Occipital lobe (tissue), 2 donors: ENCODE data around the gene CTF1. TPM values are rescaled to one million over a fixed set of nuclear protein-coding genes. Genes with fewer than 3 reads are reported as not detected.

Experiments
- DNase-seq: peaks from one replicate; lab custom pipeline; 2025; lab: John Stamatoyannopoulos, UW
- total RNA-seq: library from RNA; depleted of rRNA; stranded (reverse); fragments of >200 nt; gene quantifications from one replicate; pipeline ENCODE4 v1.2.3, GENCODE V29; 2014

The CTF1 gene
- total RNA-seq, 1 donor from 2014 or later: not detected

DNA sequence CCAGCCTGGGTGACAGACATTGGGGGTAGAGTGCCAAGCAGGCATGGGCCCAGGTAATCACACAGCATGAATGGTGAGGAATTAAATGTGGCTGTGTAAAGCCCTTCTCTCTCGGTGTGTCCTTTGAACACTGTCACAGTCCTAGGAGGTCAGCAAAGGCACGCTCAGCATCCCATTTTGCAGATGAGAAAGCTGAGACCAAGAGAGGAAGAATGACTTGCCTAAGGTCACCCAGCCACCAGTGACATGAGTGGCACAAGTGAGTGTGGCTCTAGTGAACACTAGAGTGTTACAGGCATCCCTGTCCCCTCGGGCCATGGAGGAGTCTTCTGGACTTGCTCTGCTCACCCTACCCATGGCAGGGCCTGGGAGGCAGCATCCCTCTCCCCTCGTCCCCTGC is 10.7 kb downstream of the CTF1 start:
- no peak for DNase-seq

DNA sequence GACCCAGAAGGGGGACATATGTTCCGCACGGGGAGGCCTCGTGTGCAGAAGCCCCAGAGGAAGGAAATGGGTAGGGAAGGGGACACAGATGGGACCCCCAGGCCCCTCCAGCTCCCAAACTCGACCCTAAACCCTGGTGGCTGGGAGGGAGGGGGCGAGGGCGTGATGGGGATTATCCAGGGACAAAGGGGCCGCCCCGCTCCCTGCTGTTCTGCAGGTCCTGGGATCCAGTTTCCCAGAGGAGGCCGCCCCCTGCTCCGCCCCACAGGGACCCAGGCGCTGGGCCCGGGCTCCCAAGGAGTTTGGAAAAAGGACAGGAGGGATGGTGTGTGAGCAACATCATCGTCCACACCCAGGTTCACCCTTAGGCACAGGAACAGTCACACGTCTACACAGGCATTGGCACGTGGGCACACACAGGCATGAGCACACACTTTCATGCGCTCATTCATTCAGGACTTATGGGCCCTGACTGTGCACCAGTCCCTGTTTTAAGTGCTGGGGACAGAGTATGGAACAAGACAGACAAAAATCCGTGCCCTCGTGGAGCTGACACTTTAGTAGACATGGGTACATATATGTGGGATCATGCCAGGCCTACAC is 14.1 kb downstream of the CTF1 start:
- DNase-seq: no peak

DNA sequence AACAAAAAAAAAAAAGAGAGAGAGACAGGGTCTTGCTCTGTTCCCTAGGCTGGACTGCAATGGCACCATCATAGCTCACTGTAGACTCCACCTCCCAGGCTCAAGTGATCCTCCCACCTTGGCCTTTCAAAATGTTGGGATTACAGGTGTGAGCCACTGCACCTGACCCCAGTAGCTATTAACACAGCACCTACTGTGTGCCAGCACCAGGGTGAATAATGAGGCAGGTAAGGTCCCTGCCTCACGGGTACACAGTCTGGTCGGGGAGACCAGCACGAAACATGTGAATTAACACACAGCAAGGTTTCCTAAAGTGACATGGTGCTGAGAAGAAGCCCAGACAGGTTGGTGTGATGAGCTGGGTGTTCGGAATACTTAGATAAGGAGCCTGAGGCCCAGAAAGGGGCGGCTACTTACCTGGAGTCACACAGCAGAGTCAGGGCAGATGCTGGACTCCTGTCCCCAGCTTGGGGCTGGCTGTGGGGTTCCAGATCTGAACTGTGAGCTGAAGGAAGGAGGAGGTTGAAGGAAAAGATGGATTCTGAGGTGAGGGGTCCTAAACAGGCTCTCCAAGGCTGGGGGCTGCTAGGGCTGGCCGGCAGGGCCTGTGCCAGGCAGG is 16.5 kb downstream of the CTF1 start:
- DNase-seq: no peak

DNA sequence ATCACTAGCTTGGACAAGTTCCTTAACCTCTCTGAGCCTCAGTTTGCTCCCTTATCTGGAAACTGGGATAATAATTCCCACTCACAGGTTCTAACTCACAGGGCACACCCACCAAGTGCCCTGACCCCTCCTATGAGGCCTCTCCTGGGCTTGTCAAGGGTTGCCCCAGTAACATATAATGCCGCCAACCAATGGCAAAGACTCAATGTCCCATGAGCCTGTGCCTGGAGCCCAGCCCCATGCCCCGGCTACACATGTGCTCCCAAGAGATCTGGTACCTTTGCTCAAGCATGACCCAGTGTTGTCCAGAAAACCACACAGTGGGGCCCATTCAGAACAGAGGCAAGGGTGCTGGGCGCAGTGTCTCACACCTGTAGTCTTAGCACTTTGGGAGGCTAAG is 18.4 kb downstream of the CTF1 start:
- no peak for DNase-seq

DNA sequence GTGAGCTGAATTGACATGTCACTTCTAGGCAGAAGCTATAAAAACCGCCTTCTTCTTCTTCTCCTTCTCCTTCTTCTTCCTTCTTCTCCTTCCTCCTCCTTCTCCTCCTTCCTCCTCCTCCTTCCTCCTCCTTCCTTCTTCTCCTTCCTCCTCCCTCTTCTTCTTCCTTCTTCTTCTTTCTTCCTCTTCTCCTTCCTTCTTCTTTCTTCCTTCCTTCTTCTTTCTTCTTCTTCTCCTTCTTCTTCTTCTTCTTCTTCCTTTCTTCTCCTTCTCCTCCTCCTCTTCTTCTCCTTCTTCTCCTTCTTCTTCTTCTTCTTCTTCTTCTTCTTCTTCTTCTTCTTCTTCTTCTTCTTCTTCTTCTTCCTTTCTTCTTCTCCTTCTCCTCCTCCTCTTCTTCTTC is 22.2 kb downstream of the CTF1 start:
- DNase-seq: no peak

DNA sequence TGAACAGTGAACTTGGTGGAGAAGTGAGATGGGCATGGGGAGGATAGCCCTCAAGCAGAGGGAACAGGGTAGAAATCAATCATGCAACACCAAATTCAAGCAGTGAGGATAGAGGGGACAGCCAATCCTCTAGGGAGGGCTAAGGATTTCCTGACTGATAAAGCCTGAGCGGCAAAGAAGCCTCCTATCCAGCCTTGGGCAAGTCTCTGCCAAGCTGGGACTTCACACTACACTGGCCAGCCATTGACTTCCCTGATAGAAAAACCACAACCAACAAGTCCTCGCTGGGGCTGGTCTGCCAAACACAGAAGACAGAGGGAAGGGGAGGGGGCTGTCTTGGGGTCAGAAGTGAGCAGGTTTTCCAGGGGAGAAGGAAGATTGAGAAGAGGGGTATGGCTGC is 24.5 kb downstream of the CTF1 start:
- no peak for DNase-seq

DNA sequence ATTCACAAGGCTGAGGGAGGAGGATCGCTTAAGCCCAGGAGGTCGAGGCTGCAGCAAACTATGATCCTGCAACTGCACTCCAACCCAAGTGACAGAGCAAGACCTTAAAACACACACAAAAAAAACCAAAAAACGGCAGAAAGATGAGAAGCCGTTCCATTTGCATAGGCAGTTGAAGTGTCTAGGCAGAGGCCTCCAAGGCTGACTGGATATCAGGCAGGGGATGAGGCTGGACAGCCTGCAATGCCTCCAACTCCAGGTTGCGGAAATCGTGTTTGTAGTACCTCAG is 25.0 kb downstream of the CTF1 start:
- no peak for DNase-seq

DNA sequence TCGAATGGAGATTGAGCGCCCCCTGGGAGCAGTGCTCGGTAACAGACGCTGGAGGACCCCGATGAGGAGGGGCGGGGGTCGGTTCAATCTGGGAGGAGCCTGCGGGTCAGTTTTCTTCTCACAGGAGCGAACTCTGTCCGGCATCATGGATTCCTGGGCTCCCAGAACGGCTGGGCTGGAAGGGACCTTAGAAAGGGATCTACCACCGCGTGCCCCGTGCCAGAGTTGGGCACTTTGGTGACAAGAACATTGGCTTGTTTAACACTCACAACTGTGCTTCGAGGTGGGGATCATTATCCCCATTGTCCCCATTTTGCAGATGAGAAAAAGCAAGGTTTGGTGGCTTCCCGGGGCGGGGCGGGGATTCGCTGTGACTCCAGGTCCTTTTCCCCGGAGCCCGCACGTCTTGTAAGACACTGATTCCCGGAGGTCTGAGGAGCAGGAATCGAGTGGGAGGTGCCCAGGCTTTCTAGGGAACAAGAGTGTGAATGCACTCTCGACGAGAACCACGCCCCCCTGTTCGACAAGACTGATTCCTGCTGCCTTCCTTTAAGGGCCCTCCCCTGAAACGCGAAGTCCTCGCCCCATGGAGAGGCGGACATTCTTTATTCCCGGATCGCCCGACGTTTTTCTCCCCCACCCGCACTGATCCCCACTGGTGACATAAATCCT is 25.5 kb downstream of the CTF1 start:
- DNase-seq: peak; percentile 76

DNA sequence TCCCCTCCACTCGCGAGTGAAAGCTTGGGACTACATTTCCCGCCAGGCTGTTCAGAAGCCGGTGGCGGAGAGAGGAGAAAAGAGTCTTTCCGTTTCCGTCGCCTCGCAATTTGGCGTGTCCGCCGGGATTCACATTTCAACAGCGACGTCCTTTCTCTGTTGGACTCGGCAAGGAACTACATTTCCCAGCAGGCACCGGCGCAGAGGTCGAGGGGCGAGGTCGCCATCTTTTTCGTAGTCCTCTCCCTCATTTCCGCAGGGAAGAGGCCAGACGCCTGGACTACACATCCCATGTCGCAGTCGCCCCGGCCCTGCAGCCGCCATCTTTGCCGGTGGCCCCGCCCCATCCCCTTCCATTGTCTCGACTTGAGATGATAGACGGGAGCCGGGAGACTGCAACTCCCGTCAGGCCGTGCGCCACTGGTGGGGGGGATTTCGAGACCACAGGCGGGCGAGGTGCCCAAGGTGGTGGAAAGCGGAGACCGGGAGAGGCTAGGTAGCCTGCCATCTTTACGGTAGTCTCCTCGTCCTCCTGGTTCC is 26.1 kb downstream of the CTF1 start:
- DNase-seq: peak; percentile 100

DNA sequence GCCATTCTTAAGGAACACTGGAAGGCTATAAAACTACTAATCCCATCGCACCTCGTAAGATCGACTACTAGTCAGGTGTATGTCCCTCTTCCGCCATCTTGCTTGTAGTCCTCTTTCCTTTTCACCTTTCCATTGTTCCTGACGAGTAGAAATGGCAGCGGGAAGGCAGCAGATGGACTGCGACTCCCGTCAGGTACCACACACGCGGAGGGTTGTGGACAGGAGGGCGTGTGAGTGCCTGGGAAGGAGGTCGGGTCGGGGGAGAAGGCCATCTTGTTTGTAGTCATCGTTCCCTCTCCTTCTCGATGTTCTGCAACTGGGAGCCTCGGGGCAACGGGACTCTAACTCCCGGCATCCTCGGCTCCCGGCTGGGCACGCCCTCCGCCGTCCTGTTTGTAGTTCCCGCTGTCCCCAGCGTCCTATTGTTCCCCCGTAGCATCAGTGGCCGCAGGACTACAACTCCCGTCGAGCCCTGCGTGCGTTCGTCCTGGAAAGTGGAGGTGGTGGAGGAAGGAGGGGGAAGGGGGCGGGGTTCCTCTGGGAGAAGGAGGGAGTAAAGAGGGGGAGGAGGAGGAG is 26.6 kb downstream of the CTF1 start:
- peak; percentile 100 for DNase-seq

DNA sequence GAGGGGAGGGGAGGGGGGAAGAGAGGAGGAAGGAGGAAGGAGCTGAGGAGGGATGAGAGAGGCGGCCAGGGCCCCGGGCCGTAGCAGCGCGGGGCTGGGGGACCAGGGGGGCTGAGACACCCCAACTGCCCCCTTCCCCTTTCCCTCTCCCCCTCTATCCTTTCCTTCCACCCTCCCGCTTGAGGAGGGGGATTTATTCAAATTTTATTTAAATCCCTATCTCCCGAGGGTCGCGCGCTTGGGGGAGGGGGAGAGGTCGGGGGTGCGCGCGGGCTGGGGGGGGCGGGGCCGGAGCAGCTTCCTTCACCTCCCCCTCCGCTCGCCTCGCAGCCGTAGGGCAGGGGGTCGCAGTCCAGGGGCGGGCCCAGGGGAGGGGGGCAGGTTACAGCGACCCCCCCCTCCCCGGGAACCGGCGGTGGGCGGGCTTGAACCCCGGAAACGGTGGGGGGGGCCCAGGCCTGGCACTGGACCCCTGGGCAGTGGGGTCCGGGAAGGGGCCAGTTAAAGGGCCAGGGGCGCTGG is 27.2 kb downstream of the CTF1 start, which contains the start of gene FBXL19:
TSS of gene FBXL19 (plus strand) at position 19 of the 522 bp plus-strand sequence. CDS start 2,183 bp downstream, outside the sequence.
- no peak for DNase-seq

DNA sequence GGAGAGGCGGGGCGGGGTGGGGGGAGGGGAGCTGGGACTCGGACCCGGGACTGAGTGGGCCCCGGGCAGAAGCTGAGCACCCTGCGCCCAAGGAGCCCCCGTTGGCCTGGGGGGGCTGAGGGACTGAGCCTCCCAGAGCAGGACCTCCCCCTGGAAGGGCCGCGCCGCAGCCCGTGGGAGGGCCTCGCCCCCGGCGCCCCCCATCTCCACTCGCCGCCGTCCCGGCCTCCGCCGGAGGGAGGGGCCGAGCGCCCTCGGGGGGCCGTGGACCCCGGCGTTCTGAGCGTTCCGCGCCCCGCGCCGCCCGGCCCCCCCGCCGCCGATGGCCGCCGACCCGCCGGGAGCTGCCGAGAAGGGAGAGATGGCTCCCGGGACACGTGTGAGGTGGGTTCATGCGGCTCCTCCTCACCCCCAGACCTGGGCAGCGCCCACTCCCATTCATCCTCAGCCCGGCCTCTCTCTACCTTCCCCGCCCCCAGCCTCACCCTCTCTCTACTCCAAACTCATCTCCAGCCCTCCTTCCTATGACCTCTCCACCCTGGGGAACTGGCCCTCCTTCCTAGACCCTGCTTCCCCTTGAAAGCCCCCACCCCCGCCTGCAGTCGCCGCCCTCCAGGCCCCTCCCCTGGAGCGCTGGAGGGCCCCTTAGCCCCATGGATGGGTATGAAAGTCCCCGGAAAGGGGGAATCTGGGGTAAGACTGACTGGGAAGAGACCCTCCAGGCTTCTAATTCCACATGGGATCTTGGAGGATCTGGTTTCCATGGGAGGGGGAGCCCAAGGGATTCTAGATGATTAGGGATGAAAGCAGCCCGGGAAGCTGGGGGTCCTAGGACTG is 27.9 kb downstream of the CTF1 start:
- no peak for DNase-seq

DNA sequence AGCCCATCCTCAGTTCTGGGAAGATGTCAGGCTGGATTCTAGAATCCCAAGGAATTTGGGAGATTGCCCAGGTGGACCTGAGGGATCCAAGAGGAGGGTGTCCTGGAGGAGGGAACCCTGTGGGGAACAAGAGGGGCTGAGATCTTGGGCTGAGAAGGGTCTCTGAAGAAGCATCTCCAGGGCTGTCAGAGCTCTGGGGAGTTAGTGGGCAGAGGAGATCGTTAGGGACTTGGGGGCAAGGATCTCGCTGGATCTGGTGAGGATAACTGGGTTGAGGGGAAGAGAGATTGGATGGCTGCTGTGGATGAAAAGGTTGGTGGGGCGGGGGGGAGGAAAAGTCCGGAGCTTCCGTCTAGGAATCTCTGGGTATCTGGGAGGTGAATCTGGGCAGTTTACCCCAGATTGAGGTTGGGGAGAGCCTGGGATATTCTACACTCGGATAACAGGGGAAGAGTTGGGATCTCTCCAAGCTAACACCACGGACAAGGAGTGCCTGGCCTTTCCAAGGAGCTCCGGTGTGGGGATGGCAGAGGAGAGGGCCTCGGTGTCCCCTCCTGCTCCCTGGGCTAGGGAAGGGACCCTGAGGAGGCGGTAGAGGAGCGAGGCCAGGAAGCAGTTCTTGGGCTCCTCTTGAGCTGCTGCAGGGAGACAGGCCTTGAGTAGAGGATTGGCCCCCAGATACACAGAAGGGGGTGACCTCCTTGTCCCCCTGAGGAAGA is 28.7 kb downstream of the CTF1 start:
- no peak for DNase-seq

DNA sequence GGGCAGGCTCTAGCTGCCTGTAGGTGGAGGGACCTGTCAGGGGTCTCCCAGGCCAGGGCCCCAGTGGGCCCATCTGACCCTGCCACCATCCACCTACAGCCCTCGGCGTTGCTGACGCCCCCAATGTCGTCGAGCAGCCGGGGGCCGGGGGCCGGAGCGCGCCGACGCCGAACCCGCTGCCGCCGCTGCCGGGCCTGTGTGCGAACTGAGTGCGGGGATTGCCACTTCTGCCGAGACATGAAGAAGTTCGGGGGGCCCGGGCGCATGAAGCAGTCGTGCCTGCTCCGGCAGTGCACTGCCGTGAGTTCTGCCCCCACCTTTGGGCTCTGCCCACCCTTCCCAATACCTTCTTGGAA is 29.2 kb downstream of the CTF1 start:
- DNase-seq: no peak

DNA sequence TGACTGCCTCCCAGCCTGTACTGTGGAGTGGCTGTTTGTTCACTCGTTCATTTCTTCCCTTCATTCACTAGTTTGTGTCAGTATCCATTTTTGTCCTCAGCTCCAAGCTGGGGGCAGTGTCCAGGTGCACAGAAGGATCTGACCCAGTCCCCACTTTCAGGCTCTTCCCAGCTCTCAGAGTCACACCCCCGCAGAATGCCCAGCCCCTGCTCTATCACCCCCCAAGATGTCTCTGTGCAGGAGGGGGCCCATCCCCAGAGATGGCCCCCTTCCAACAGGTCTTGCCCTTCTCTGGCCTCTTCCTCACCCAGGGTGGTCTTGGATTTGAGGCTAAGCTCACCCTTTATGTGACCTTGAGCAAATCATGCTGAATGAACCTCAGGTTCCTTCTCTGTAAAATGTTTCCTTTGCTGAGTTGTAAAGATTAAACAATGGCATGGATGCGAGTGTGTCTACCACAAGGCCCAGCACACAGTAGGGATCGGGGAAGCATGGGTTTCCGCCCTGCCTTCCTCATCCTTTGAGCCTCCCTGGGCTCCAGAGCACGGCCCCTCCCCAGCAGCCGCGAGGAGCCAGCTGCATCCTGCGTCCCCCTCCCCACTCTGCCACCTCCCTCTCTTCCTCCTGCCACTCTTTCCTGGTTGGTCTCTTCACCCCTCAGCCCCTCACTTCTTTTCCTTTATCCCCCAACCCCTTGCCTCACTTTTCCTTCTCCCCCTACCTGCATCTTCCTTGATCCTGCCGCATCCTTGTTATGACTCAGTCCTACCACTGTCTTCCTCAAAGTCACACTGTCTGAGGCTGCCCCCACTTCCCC is 29.8 kb downstream of the CTF1 start:
- no peak for DNase-seq

DNA sequence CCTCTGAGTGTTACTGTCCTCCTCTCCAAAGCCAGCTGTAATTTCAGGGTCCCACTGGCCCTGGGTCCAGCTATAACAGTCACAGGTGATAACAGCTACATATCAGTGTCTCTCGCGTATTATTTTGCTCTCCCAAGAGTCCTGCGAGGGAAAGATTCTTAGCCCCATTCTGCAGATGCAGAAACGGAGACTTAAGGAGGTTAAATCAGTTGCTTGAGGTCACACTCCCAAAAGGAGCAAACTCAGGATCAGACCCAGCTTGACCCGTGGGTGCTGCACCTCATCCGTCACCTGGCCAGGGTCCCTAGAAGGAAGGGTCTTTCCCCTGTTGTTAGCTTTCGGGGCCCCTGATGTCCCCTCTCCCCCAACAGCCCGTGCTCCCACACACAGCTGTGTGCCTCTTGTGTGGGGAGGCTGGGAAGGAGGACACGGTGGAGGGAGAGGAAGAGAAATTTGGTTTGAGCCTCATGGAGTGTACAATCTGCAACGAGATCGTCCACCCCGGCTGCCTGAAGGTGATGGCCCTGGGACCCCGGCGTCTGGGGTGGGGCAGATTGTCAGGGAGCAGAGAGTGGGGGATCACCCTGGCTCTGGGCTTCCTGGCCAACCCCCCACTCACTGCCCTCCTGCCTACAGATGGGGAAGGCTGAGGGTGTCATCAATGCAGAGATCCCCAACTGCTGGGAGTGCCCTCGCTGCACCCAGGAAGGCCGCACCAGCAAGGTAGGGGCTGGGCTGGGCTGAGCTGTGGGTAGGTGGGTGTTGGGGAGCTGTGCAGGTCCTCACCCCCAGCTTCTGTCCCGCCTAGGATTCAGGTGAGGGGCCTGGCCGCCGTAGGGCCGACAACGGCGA is 30.7 kb downstream of the CTF1 start:
- no peak for DNase-seq

DNA sequence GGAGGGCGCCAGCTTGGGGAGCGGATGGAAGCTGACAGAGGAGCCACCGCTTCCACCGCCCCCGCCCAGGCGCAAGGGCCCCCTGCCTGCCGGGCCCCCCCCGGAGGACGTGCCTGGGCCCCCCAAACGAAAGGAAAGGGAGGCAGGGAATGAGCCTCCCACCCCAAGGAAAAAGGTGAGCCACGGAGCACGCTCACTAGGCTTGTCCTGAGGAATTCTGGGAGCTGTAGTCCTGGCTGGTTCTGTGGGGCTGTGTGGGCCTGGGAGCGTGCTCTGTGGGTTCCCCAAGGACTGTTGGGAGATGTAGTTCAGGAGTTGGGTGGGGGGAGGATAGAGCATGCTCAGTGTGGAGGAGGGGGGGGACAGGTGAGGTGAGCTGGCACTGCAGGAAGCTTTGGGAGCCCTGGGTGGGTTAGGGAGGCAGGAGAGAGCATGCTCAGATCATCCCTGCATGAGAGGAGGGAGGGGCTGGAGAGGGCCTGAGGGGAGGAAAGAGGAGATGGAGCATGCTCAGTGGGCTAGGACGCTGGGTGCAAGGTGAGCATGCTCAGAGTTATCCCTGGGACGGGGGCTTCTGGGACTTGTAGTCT is 31.5 kb downstream of the CTF1 start:
- DNase-seq: peak; percentile 69

DNA sequence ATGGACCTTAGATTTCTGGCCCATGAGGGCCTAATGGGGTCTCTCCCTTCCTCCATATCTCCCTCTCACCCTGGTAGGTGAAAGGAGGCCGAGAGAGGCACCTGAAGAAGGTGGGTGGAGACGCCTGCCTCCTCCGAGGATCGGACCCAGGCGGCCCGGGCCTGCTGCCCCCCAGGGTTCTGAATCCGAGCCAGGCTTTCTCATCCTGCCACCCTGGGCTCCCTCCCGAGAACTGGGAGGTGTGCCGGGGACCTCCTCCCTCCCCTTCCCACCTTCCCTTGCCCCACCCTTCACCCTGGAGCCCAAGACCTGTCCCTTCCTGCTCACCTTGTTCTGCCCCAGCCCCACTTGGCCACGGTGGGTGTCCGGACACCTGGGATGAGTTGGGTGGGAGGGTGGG is 32.0 kb downstream of the CTF1 start:
- DNase-seq: no peak

DNA sequence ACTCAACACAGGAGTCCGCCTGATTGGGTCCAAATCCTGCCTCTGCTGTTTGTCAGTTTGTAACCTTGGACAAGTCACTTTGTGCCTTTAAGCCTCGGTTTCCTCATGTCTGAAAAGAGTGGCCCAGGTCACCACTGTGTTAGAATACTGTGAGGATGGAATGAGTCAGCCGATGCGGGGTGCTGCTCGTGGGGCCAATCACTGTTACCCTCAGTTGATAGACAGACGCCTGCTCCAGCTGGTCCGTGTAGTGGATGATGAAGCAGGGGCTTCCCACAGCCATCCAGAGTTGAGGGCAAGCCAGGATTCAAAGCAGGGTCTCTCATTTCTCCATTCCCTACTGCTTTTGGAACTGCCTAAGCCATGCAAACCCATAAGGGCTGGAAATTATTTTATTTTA is 32.8 kb downstream of the CTF1 start:
- DNase-seq: no peak
